Measurements from ENCODE around the gene TUFT1.

DNA sequence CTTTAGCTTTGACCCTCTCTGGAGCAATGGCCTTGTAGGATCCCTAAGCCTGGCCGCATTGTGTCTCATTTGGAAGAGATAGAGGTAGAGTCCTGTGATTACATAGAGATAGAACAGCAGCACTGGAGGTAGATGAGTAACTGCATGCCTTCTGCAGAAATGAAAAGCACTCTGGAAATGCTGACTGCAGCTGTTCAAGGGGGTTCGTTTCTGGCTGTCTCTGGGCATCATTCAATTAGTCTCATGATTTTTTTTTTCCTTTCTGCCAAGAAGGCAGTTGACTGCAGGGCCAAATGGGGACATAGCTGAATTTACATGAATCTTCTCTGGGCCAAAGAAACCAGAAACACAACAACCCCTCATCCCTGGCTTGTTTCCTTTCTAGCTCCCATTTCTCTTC, 43.7 kb downstream of the TUFT1 start:
- TF ChIP-seq, protein P1, sequence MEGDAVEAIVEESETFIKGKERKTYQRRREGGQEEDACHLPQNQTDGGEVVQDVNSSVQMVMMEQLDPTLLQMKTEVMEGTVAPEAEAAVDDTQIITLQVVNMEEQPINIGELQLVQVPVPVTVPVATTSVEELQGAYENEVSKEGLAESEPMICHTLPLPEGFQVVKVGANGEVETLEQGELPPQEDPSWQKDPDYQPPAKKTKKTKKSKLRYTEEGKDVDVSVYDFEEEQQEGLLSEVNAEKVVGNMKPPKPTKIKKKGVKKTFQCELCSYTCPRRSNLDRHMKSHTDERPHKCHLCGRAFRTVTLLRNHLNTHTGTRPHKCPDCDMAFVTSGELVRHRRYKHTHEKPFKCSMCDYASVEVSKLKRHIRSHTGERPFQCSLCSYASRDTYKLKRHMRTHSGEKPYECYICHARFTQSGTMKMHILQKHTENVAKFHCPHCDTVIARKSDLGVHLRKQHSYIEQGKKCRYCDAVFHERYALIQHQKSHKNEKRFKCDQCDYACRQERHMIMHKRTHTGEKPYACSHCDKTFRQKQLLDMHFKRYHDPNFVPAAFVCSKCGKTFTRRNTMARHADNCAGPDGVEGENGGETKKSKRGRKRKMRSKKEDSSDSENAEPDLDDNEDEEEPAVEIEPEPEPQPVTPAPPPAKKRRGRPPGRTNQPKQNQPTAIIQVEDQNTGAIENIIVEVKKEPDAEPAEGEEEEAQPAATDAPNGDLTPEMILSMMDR (IDR thresholded peaks at IDR 0.05), result no peak
- TF ChIP-seq POLR2A (IDR thresholded peaks at IDR 0.05), result no peak
- TF ChIP-seq EP300 (IDR thresholded peaks at IDR 0.05), result no peak
- TF ChIP-seq POLR2AphosphoS5 (IDR thresholded peaks at IDR 0.05), result no peak
